IMR-90 (cell line): Measurements from ENCODE around the gene PLXDC2. TPM values are rescaled to one million over a fixed set of nuclear protein-coding genes. Genes with fewer than 3 reads are reported as not detected.

Experiments
- ATAC-seq: fragments of 200-7000 bp; cut with Tn5 transposase; 2 replicates; pipeline ENCODE4 v1.9.1; 2020; ENCODE audit warnings: low read depth, mild to moderate bottlenecking, moderate library complexity
- BruUV-seq: library from RNA; stranded (reverse); fragments of 400-500 nt; replicated peaks from 2 replicates; lab custom pipeline; 2021; lab: Mats Ljungman, UMichigan
- CTCF ChIA-PET: fragments of 300-600 bp; formaldehyde crosslinking; extraction: SDS; loops from one replicate; lab custom pipeline; 2021; ENCODE audit warnings: antibody characterized with exemption; lab: Yijun Ruan, JAX
- POLR2A ChIA-PET: fragments of 300-600 bp; sonication (Branson Sonifier 250); formaldehyde crosslinking; loops from one replicate; lab custom pipeline; 2022; ENCODE audit warnings: antibody characterized with exemption; ENCODE audit not compliant: unreplicated experiment; lab: Charles Lee
- DNase-seq: peaks from one replicate; pipeline ENCODE4 v3.0.0; 2013
- H2AFZ ChIP-seq: replicated peaks from 2 replicates; pipeline ENCODE3; 2013; ENCODE audit warnings: low read length, mild to moderate bottlenecking; ENCODE audit not compliant: poor library complexity
- H2AK5ac ChIP-seq: 2 replicates; pipeline ENCODE4 v1.6.1; 2013; ENCODE audit warnings: low read depth, low read length, inconsistent platforms
- H2AK9ac ChIP-seq: replicated peaks from 2 replicates; pipeline ENCODE3; 2013; ENCODE audit warnings: mild to moderate bottlenecking, low read depth, low read length, moderate library complexity; ENCODE audit not compliant: poor library complexity
- H2BK120ac ChIP-seq: 2 replicates; pipeline ENCODE4 v1.6.1; 2013; ENCODE audit warnings: low read depth, low read length, inconsistent platforms
- H2BK15ac ChIP-seq: 3 replicates; pipeline ENCODE4 v1.6.1; 2013; ENCODE audit warnings: low read depth, low read length, inconsistent platforms
- H2BK20ac ChIP-seq: 2 replicates; pipeline ENCODE4 v1.6.1; 2013; ENCODE audit warnings: low read depth, mild to moderate bottlenecking, inconsistent platforms, low read length, moderate library complexity
- H2BK5ac ChIP-seq: 2 replicates; pipeline ENCODE4 v1.6.1; 2013; ENCODE audit warnings: mild to moderate bottlenecking, low read depth, low read length, inconsistent platforms; ENCODE audit not compliant: poor library complexity, severe bottlenecking
- H3K14ac ChIP-seq: replicated peaks from 2 replicates; pipeline ENCODE4 v1.6.1; 2013; ENCODE audit warnings: low read depth, low read length, inconsistent platforms
- H3K18ac ChIP-seq: 2 replicates; pipeline ENCODE4 v1.6.1; 2013; ENCODE audit warnings: low read depth, low read length, control low read depth
- H3K23ac ChIP-seq: 2 replicates; pipeline ENCODE4 v1.6.1; 2013; ENCODE audit warnings: low read depth, low read length, inconsistent platforms
- H3K27ac ChIP-seq: 2 replicates; pipeline ENCODE4 v1.5.1; 2013; ENCODE audit warnings: mild to moderate bottlenecking, control low read depth, low read length; ENCODE audit not compliant: insufficient read depth
- H3K27me3 ChIP-seq: 2 replicates; pipeline ENCODE4 v1.6.1; 2013; ENCODE audit warnings: low read length; ENCODE audit not compliant: control insufficient read depth, insufficient read depth
- H3K36me3 ChIP-seq: 2 replicates; pipeline ENCODE4 v1.6.1; 2013; ENCODE audit warnings: low read length, mixed read lengths; ENCODE audit not compliant: control insufficient read depth, insufficient read depth
- H3K4ac ChIP-seq: 2 replicates; pipeline ENCODE4 v1.6.1; 2013; ENCODE audit warnings: low read depth, low read length, inconsistent platforms
- H3K4me1 ChIP-seq: 2 replicates; pipeline ENCODE4 v1.6.1; 2013; ENCODE audit warnings: low read length, mixed read lengths; ENCODE audit not compliant: control insufficient read depth, insufficient read depth
- H3K4me2 ChIP-seq: 2 replicates; pipeline ENCODE4 v1.6.1; 2013; ENCODE audit warnings: low read depth, mild to moderate bottlenecking, control low read depth, low read length, moderate library complexity
- H3K4me3 ChIP-seq: 2 replicates; pipeline ENCODE4 v1.5.1; 2013; ENCODE audit warnings: low read depth, mild to moderate bottlenecking, control low read depth, low read length, moderate library complexity; ENCODE audit not compliant: insufficient read depth
- H3K56ac ChIP-seq: 2 replicates; pipeline ENCODE4 v1.6.1; 2013; ENCODE audit warnings: low read length, inconsistent platforms; ENCODE audit not compliant: insufficient read depth; ENCODE audit errors: extremely low read depth
- H3K79me1 ChIP-seq, 2 experiments: 2 replicates each; pipeline ENCODE4 v1.6.1; 2013; ENCODE audit warnings: low read length in 2 of 2, inconsistent platforms in 1 of 2, low read depth in 1 of 2
- H3K9ac ChIP-seq: 2 replicates; pipeline ENCODE4 v1.6.1; 2013; ENCODE audit warnings: low read depth, low read length, control low read depth
- H3K9me1 ChIP-seq: 2 replicates; pipeline ENCODE4 v1.6.1; 2013; ENCODE audit warnings: low read length, inconsistent platforms; ENCODE audit not compliant: insufficient read depth
- H3K9me3 ChIP-seq: 2 replicates; pipeline ENCODE4 v1.6.1; 2013; ENCODE audit warnings: low read length; ENCODE audit not compliant: control insufficient read depth, insufficient read depth
- H4K20me1 ChIP-seq: 2 replicates; pipeline ENCODE4 v1.6.1; 2013; ENCODE audit warnings: low read length, inconsistent platforms; ENCODE audit not compliant: insufficient read depth
- H4K5ac ChIP-seq: 2 replicates; pipeline ENCODE4 v1.6.1; 2013; ENCODE audit warnings: mild to moderate bottlenecking, low read depth, low read length, control low read depth
- H4K8ac ChIP-seq, 2 experiments: 2 replicates each; pipeline ENCODE4 v1.6.1; 2013; ENCODE audit warnings: low read depth in 2 of 2, low read length in 2 of 2, control low read depth in 1 of 2, inconsistent platforms in 1 of 2
- H4K91ac ChIP-seq: 2 replicates; pipeline ENCODE4 v1.6.1; 2013; ENCODE audit warnings: low read depth, low read length, inconsistent platforms; ENCODE audit not compliant: insufficient read depth
- BHLHE40 ChIP-seq: fragments of 150-350 bp; IDR thresholded peaks from 2 replicates; pipeline ENCODE4 v1.6.1; 2016; ENCODE audit warnings: mild to moderate bottlenecking, low read depth, low read length
- CEBPB ChIP-seq: IDR thresholded peaks from 2 replicates; pipeline ENCODE4 v1.6.1; 2012; ENCODE audit warnings: low read depth, low read length, improper control_type of control experiment
- CHD1 ChIP-seq: IDR thresholded peaks from 2 replicates; pipeline ENCODE4 v1.6.1; 2012; ENCODE audit warnings: low read depth, low read length, improper control_type of control experiment
- CTCF ChIP-seq: conservative IDR thresholded peaks from 2 replicates; pipeline ENCODE4 v1.5.1; 2012; ENCODE audit warnings: mild to moderate bottlenecking, low read depth, low read length, improper control_type of control experiment
- ELK1 ChIP-seq: fragments of 150-350 bp; IDR thresholded peaks from 2 replicates; pipeline ENCODE4 v1.6.1; 2016; ENCODE audit warnings: low read depth, mild to moderate bottlenecking, low read length, moderate library complexity, borderline replicate concordance
- FOS ChIP-seq: fragments of 150-350 bp; IDR thresholded peaks from 2 replicates; pipeline ENCODE4 v1.6.1; 2016; ENCODE audit warnings: low read depth, low read length
- MAFK ChIP-seq: IDR thresholded peaks from 2 replicates; pipeline ENCODE4 v1.6.1; 2012; ENCODE audit warnings: low read depth, low read length, improper control_type of control experiment
- MAZ ChIP-seq: IDR thresholded peaks from 2 replicates; pipeline ENCODE4 v1.6.1; 2012; ENCODE audit warnings: low read depth, mild to moderate bottlenecking, low read length, improper control_type of control experiment, moderate library complexity, borderline replicate concordance
- MXI1 ChIP-seq: IDR thresholded peaks from 2 replicates; pipeline ENCODE4 v1.6.1; 2012; ENCODE audit warnings: low read depth, mild to moderate bottlenecking, low read length, moderate library complexity, borderline replicate concordance
- NFE2L2 ChIP-seq: fragments of 150-350 bp; IDR thresholded peaks from 2 replicates; pipeline ENCODE4 v1.6.1; 2016; ENCODE audit warnings: low read depth, mild to moderate bottlenecking, low read length
- POLR2A ChIP-seq: IDR thresholded peaks from 2 replicates; pipeline ENCODE4 v1.6.1; 2012; ENCODE audit warnings: mild to moderate bottlenecking, low read depth, low read length
- RAD21 ChIP-seq: IDR thresholded peaks from 2 replicates; pipeline ENCODE4 v1.6.1; 2012; ENCODE audit warnings: low read length, improper control_type of control experiment
- RCOR1 ChIP-seq: IDR thresholded peaks from 2 replicates; pipeline ENCODE4 v1.6.1; 2012; ENCODE audit warnings: mild to moderate bottlenecking, low read length, improper control_type of control experiment; ENCODE audit not compliant: insufficient replicate concordance
- RFX5 ChIP-seq: IDR thresholded peaks from 2 replicates; pipeline ENCODE4 v1.8.0; 2012; ENCODE audit warnings: low read depth, mild to moderate bottlenecking, low read length, moderate library complexity
- SMC3 ChIP-seq: fragments of 150-350 bp; IDR thresholded peaks from 2 replicates; pipeline ENCODE4 v1.6.1; 2016; ENCODE audit warnings: low read depth, mild to moderate bottlenecking, antibody characterized with exemption, low read length, moderate library complexity
- USF2 ChIP-seq: fragments of 150-350 bp; IDR thresholded peaks from 2 replicates; pipeline ENCODE4 v1.6.1; 2017; ENCODE audit warnings: mild to moderate bottlenecking, antibody characterized with exemption, low read length, low read depth
- WGBS, 2 experiments: methylation state at CpG; one replicate each; pipeline versions ENCODE4 v1.1.5 to v1.1.7; 2013; ENCODE audit warnings: missing lambda C conversion rate in 2 of 2; ENCODE audit not compliant: insufficient read length in 1 of 2; ENCODE audit errors: extremely low coverage in 2 of 2; 5-methylcytosine and 5-hydroxymethylcytosine counted together
- dilution Hi-C: fragments of 300-500 bp; cut with HindIII; formaldehyde crosslinking; loops from one replicate; pipeline ENCODE4 v1.14.3; 2018; ENCODE audit warnings: low sequenced_read_pairs; ENCODE audit not compliant: unreplicated experiment
- in situ Hi-C: fragments of 300-500 bp; cut with MboI; formaldehyde crosslinking; loops from 3 replicates; pipeline ENCODE4 v1.14.3; 2019; ENCODE audit warnings: low sequenced_read_pairs, inconsistent platforms, mixed read lengths
- intact Hi-C: fragments of 100-400 bp; cut with micrococcal nuclease; formaldehyde crosslinking; loops from 2 replicates; pipeline ENCODE4 v1.10.0; 2022
- polyA plus RNA-seq, 3 experiments: library from polyadenylated mRNA; depleted of rRNA; stranded (reverse); fragments of >200 nt; gene quantifications; 2 replicates each; pipeline ENCODE4 v1.2.3, GENCODE V29; 2012; ENCODE audit warnings: low replicate concordance in 1 of 3
- total RNA-seq: library from RNA; depleted of rRNA; stranded (reverse); fragments of >200 nt; gene quantifications from 2 replicates; pipeline ENCODE4 v1.2.3, GENCODE V29; 2012

The PLXDC2 gene
- total and polyA plus RNA-seq, 2 of the 4 experiments (the other 2 are of a cell fraction), result 3.2 to 6.1 TPM

- no peaks in the 10 kb centered on the region for H3K9me1 ChIP-seq
- no peak for TF ChIP-seq NFE2L2
- TF ChIP-seq SMC3, result no peak
- TF ChIP-seq RAD21, result no peak
- TF ChIP-seq RFX5, result no peak
- no peak for TF ChIP-seq RCOR1
- TF ChIP-seq USF2, result no peak
- TF ChIP-seq ELK1, result no peak
- TF ChIP-seq POLR2A, result no peak
- no peak for TF ChIP-seq MAZ
- TF ChIP-seq MAFK, result no peak
- TF ChIP-seq BHLHE40, result no peak
- no peak for TF ChIP-seq CHD1
- TF ChIP-seq MXI1, result no peak
- TF ChIP-seq FOS, result no peak
- no peak for TF ChIP-seq CTCF
- no peak for TF ChIP-seq CEBPB
- no peak overlapping the region for H3K56ac ChIP-seq
- in situ Hi-C loops, result no loop called here
- BruUV-seq, result no TSS peak
- H3K4ac ChIP-seq, result no peak overlapping the region
- no peak overlapping the region for H2BK15ac ChIP-seq
- H2AFZ ChIP-seq, result no peak overlapping the region
- no peak for DNase-seq
- no peaks in the 10 kb centered on the region for H3K27me3 ChIP-seq
- H3K23ac ChIP-seq, result no peak overlapping the region
- no peak overlapping the region for H4K91ac ChIP-seq
- H4K8ac ChIP-seq, result no peak overlapping the region
- H3K9ac ChIP-seq, result no peak overlapping the region
- no peak overlapping the region for H2BK20ac ChIP-seq
- no peak overlapping the region for H3K27ac ChIP-seq
- no peak overlapping the region for H3K4me2 ChIP-seq
- H2AK5ac ChIP-seq, result no peak overlapping the region
- no peaks in the 10 kb centered on the region for H3K36me3 ChIP-seq
- intact Hi-C loops, result no loop called here
- 0 out of 2 replicates have a peak, but pooled peaks cover 1% of the 10 kb centered on the region for H3K9me3 ChIP-seq
- H3K4me3 ChIP-seq, result no peak overlapping the region
- ChIA-PET POLR2A (no interaction called here), CTCF (no interaction called here)
- no peak overlapping the region for H4K5ac ChIP-seq
- dilution Hi-C loops, result no loop called here
- H3K14ac ChIP-seq, result no peak overlapping the region
- no peaks in the 10 kb centered on the region for H4K20me1 ChIP-seq
- H2BK5ac ChIP-seq, result no peak overlapping the region
- WGBS, 2 experiments, result no CpG with 5 or more reads among the region's 5 CpGs
- no peak overlapping the region for H2AK9ac ChIP-seq
- H2BK120ac ChIP-seq, result no peak overlapping the region
- H3K4me1 ChIP-seq, result no peaks in the 10 kb centered on the region
- H3K79me1 ChIP-seq, result no peaks in the 10 kb centered on the region
- H3K18ac ChIP-seq, result no peak overlapping the region
- ATAC-seq, result no peak
These were observed 418.3 kb downstream of the PLXDC2 start for GRCh38 chr10:20234579-20234978.
